GM18517 (cell line): Measurements from ENCODE around the gene AP2A2.
"Not testable (repeated sequence)": the region's sequence is repeated elsewhere in the genome, so short reads cannot be mapped to it uniquely, and the experiment has no call there.

Experiments used
- ATAC-seq: cut with Tn5 transposase; IDR thresholded peaks from one replicate; pipeline ENCODE4 v1.9.1; 2021; ENCODE audit warnings: mild to moderate bottlenecking, moderate library complexity; ENCODE audit not compliant: unreplicated experiment

AP2A2 gene

DNA sequence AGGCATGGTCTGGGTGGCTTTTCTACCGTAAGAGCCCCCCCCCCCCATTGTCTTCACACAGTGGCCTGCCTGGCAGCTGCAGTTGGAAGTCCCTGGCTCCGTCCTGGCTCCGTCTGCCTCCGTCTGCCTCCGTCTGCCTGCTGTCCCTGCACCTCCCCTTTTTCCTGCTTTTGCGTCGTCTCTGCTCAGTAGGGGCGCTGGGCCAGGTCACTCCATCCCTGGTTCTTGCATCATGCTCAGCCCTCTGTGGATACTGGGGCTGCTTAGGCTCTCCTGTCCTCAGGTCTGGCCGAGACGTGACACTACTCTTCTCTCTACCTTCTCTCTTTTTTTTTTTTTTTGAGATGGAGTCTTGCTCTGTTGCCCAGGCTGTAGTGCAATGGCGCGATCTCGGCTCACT, 27.8 kb downstream of the AP2A2 start:
- no peak for ATAC-seq

DNA sequence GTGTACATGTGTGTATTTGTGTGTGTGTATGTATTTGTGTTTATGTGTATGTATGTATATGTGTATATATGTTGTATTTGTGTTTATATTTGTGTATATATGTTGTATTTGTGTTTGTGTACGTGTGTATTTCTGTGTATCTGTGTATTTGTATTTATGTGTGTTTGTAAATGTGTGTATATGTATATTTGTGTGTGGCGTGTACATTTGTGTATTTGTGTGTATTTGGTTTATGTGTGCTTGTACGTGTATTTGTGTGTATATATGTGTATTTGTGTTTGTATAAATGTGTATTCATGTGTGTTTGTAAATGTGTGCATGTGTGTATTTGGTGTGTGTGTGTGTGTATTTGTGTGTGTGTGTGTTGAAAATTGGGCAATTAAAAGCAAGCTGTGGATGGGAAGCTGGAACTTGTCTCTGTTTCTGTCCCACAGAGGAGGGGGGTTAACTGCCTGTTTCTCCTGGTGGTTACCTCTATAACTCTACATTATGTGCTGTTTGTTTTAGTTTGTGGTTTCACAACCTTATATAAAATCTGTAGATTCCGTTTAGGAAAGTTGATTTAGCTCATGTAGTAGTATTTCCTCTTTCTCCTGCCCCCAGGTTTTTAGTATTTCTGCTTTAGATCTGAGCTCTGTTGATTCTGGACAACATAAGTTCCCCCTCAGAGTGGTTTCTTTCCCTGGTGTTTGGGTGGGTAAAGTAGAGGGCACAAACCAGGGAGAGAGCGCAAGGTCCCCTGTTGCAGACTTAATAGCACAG, 28.9 kb downstream of the AP2A2 start:
- no peak for ATAC-seq

DNA sequence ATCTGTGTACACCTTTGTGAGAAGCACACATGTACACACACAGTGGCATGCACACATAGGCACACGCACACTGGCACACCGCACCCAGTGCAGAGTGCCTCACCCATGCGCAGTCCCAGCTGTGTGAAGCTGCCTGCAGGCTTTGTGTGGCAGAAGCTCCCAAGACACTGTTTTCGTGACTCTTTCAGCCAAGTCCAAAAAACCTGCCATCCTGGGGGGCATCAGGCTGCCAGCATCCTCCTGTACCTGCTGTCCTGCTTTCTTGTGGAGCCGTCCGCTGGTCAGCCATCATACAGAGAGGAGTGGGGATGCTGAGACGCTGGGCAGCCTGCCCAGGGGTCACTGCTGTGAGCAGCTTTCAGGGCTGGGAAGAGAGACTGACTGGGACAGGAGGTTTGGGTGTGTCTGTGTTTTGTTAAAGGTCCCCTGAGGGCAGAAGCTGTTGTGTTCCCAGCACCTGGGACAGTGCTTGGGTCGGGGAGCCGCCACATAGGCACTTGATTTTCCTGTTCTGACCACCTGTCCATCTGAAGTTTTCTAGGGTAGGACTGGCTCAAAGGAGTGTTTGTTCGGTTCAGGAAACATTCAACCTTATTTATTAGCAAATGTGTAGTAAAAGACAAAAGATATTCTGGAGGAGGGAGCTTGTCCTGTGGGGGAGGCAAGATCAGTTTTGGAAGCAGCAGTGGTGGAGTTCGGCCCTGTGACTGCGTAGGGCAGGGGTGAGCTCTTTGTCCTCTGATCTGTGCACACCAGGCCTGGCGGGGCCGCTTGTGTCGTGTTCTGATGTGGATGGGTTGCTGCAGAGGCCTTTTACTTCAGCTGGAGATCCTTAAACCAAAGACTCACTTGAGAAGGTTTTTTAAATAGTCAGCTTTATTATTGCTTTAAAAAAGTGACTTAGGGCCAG, 29.7 kb downstream of the AP2A2 start:
- ATAC-seq = no peak

DNA sequence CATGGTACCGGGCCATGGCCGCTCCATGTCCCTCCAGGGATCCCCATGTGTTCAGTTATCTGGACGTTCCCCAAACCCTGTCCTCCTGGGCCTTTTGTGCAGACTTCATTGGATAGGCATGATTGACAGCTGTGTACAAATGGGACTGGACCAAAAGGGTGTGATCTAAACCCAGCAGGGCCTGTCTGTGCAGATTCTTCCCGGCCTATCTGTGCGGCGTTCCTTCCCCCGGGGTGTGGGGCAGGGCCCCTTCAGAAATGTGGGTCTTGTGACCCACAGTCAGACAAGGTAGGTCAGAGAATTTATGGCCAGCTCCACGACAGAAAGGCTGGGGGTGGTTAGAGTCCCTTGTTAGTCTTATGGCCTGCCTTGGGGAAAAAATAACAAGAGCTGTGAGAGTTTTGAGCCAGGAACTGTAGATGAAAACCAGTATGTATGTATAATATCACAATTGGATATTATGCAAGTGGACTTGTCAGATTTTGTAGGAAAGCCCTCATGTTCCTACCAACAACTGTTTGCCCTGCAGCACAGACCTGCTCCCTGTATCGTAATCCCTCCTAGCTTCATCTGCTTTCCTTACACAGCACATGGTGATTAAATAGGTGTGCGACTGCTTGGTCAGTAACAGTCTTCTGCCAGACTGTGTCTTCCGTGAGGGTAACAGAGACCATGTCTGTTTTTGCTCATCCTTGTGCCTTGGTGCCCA, 31.7 kb downstream of the AP2A2 start:
- ATAC-seq = no peak

DNA sequence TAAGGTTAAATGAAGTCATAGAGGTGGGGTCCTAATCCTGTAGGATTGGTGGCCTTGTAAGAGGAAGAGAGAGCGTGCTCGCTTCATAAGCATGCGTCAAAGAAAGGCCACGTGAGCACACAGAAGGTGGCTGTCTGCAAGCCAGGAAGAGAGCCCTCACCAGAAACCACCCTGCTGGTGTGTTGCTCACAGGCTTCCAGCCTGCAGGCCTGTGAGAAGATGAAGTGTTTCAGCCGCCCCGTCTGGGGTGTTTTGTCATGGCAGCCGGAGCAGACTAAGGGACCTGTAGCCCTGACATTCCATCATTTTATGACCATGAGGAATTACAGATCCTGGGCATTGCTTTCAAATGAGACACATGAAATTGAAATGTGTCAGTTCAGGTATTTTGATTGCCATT, 32.4 kb downstream of the AP2A2 start:
- no peak for ATAC-seq

DNA sequence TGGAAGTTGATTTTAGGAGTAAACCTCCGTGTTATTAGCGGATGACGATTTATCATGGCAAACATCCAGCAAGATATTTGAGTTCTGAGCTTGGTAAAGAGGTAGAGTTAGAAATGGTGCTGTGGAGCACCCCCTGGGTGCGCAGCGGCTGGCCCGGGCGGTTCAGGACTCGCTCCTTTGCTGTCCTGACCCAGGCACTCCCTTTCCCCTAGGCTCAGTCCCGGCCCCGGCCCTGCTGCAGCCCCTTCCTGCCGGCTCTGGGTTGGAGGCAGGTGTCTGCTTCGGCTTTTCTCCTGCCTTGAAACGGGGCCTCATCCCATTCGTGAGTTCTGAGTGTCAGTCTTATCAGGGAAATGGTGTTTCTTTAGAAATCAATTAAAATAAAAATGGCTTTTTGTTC, 33.4 kb downstream of the AP2A2 start:
- no peak for ATAC-seq

DNA sequence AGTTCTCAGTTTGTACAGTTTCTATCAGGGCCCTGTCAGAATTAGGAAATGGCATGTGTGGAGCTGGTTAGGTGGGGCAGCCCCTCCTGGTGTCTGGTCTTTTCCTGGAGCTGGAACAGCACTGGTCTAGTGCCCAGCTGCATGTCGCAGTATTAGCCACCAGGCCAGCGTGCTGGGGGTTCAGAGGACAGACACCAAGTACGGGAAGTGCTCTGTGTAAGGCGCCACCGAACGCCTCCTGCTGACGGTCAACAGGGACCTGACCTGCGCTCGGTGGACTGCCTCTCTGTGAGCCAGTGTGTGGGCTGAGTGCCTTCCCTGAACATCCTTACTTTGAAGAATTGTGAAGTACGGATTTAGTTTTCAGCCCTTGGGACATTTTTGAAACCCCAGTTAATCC, 33.9 kb downstream of the AP2A2 start:
- no peak for ATAC-seq

DNA sequence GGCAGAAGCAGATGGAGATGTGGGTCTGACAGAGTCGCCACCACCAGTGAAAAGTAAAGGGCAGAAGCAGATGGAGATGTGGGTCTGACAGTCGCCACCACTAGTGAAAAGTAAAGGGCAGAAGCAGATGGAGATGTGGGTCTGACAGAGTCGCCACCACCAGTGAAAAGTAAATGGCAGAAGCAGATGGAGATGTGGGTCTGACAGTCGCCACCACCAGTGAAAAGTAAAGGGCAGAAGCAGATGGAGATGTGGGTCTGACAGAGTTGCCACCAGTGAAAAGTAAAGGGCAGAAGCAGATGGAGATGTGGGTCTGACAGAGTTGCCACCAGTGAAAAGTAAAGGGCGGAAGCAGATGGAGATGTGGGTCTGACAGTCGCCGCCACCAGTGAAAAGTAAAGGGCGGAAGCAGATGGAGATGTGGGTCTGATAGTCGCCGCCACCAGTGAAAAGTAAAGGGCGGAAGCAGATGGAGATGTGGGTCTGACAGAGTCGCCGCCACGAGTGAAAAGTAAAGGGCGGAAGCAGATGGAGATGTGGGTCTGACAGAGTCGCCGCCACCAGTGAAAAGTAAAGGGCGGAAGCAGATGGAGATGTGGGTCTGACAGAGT, 35.7 kb downstream of the AP2A2 start:
- ATAC-seq = not testable (repeated sequence)

DNA sequence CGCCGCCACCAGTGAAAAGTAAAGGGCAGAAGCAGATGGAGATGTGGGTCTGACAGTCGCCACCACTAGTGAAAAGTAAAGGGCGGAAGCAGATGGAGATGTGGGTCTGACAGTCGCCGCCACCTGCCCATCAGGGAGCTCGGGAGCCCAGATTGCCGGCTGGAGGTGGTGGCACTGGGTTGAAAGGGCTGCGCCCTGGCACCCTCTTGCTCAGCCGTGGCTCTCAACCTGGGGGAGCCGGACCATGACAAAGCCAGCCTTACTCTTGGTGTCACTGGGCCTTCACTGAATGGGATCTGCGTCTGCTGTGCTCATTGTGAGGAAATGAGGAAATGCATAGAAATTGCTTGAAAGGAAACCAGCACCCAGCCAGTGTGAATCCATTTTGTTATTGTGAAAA, 36.3 kb downstream of the AP2A2 start:
- ATAC-seq = no peak

DNA sequence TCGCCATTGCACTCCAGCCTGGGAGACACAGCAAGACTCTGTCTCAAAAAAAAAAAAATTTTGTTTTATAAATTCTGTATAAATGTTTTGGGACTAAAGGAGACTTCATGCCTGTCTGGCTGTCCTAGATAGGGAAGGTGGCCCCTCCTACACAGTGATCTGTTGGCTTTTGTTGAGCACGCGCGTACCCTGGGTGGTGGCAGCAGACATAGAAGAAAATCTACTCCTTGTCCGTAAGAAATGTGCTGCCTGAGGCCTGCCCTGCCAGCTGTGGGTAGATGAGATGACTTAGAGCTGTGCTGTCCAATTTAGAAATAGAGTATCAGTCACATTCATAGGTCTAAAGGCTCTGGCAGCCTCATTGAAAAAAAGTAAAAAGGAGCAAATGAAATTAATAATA, 37.0 kb downstream of the AP2A2 start:
- no peak for ATAC-seq

DNA sequence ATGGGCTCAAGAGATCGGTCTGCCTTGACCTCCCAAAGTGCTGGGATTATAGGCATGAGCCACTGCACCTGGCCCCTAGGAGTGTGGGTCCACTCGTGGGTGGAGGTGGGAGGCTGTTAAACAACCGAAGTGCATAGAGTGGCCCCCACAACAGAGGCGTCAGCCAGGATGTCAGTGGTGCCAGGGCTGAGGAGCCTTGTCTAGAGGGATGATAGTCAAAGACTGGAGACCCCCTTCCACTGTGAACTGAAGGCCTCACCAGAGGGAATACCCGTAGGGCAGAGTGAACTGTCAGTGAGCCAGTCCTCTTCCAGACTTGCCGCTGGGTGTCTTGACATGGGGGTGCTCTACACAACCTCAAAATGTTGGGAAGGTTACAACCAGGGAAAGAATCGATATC, 38.2 kb downstream of the AP2A2 start:
- ATAC-seq = no peak

DNA sequence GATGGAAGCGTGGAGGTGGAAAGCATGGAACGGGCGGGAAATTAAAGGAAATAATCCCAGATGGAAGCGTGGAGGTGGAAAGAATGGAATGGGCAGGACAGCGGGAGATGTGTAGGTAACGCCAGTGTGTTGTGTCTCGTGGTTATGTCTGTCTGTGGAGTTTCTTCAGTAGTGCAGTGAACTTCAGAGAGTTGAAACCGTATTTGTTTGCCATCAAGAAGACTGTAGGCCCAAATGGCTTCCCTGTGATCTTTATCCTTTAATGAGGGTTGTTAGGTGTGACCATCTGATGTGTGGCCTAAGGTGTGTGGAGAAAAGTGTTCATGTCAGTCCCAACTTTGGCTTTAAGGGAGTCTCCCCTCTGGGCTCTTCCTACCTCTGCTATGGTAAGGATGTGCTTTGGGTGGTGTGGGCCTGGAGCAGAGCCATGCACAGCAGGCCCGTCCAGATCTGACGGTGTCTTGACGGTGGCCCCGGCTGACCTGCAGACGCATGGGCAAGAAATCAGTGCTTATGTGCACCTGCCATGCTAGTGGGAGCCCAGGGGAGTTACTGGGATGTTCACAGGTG, 39.6 kb downstream of the AP2A2 start:
- no peak for ATAC-seq

DNA sequence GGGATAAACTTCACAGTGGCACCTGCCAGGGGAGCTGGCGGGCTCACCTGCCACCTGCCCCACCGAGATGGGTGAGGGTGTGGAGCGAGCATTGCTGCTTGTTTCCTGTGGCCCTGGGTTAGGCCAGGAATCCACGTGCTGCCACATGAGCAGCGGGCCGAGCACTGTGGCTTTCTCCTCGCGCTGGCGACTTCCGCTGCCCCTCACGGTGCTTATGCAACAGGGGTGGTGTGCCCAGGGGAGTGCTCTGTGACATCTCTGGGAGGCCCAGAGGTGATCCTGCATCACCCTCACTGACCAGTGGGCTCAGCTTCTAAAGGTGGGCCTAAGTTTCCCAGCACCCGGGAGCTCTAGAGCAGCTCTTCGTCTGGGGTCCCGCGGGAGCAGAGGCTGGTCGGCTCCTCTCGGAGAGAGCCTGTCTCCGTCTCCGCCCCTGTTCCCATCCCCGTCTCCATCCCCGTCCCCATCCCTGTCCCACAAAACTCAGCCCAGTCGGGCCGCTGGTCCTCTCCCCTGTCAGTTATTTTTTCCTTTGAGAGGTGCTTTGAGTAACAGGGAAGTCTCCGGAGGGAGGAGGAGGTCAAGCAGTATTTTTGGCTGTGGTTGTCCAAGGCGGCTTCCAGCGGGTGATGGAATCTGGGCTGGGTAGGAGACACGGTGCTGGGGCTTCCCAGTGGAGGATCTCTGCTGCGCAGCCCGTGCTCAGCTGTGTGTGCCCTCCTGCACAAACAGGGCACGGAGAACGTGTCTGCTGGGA, 42.5 kb downstream of the AP2A2 start:
- no peak for ATAC-seq

DNA sequence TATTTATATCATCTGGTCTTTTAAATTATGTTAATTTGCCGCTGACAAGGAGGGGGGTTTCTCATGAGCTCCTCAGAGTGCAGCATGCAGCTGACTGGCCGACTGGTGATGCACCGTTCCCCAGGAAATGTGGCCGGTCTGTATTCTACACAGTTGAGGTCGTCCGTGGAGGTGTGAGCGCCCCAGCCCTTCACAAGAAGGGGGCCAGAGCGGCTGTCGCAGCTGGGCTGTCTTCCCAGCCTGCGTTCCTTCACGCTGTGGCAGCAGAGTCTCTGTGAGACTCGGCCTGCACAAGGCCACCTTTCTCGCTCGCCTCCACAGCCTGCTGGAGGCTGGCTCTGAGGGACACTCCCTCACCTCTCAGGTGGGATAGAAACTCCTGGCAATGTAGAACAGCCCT, 43.2 kb downstream of the AP2A2 start:
- ATAC-seq = no peak

DNA sequence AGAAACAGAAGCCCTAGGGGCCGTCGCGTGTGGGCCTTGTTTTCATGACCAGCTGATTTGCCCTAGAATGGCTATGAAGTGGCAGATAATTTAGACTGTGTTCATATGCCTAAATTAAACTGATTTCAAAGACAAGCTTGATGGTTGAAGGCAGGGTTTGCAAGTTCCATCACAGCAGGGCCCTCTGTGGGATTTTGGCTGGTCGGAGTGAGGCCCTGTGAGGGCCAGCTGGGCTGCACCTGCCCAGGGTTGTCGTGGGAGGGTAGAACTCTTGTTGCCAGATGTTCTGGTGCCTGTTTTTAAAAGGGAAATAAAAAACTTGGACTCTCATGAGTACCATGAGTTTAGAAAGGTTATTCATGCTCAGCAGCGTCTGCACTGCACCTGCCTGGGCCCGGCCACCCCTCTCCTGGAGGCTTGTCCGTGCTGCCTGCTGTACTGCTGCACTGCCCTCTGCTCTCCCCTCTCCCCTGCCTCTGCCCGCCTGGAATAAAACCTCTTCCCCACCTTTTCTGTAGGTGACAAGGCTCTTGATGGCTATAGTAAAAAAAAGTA, 44.1 kb downstream of the AP2A2 start:
- no peak for ATAC-seq

DNA sequence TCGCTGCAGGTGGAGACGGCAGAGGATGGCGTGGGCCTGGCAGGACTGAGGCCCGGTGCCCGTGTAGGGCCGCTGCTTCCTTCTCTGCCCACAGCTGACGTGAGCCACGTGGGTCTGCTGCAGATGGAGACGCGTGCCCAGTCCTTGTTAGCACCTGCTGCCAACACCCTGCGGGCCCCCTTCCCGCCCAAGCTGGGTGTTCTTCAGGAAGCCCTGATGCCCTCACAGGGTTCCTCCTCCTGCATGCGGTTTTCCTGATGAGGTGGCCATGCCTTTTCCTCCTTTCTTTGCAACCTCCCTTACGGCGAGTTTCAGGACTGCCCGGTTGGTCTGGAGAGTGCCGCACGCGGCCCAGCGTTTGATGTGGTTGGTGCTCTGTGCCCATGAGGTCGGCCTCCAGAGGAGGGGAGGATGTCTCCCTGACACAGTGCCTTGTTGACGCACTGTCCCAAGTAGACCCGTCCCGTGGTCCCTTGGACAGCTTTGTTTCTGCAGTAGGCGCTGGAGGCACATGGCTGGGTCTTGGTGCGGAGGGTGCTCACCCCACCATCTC, 44.7 kb downstream of the AP2A2 start:
- ATAC-seq = no peak

DNA sequence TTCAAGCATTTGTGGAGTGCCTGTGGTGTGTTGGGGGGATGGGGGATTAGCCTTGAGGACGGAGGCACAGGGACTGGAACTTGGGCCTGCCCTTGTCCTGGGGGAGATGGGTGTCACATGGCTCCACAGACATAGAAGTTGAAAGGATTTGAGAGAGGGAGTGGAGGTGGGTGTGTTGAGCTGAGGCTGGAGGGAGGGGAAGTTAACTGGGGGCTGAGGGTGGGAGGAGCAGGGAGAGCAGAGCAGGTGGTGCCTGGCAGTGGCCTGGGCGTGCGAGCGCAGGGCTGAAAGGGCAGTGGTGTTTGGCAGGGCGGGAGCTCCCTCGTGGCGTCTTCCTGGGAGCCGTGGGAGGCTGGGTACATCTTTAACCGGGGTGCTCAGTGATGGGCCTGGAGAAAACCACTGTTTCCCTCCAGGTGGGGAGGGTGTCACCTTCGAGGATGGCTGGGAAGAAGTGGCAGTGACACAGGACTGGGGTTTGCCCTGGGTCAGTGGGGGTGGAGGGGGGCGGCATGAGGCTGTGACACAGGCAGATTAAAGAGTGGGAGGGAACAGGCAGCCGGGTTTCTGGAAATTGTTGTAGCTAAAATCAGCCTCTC, 45.5 kb downstream of the AP2A2 start:
- ATAC-seq = no peak

DNA sequence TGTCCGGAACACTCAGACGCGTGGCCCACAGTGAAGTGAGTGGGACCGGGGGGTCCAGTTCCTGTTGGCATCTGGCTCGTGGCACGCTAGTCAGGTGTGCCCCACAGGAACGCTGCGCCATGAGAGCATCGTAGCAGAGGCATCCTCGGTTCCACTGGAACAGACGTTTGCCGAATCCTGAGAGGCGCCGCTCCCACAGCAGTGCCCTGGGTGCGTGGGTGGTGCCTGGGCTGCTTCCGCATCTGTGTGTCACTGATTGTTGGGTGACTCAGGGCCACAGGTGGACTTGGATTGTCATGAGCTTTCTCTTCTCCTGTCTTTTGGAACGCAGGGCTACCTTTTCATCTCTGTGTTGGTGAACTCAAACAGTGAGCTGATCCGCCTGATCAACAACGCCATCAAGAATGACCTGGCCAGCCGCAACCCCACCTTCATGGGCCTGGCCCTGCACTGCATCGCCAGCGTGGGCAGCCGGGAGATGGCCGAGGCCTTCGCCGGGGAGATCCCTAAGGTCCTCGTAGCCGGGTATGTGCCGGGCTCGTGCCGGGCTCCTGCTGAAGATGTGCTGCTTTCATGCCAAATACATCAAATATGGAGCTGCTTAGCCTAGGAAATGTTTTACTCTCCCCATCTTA, 46.2 kb downstream of the AP2A2 start:
- ATAC-seq = no peak
